ENCODE results near the gene YEATS2.

GRCh38 chr3:183822631-183823030 lies 125.0 kb downstream of the YEATS2 start:
- TF ChIP-seq POLR2A (IDR thresholded peaks at IDR 0.05; ENCODE audit: low read depth, low read length), result no peak
- TF ChIP-seq TAF1 (IDR thresholded peaks at IDR 0.05; ENCODE audit: borderline replicate concordance, low read depth, low read length), result no peak
- TF ChIP-seq POLR2AphosphoS5 (IDR thresholded peaks at IDR 0.05; ENCODE audit: low read depth, low read length), result no peak
